K562 (cell line): ENCODE measurements around the gene SYVN1. TPM values are rescaled to one million over a fixed set of nuclear protein-coding genes. Genes with fewer than 3 reads are reported as not detected.

Experiments used
- DACH1 ChIP-seq: fragments of 450-650 bp; IDR thresholded peaks from 2 replicates; pipeline ENCODE4 v1.6.1; 2018; ENCODE audit not compliant: partially characterized antibody
- DDX20 ChIP-seq: fragments of 450-650 bp; IDR thresholded peaks from 2 replicates; pipeline ENCODE4 v1.6.1; 2016; ENCODE audit warnings: missing genetic modification characterization, low read depth, mild to moderate bottlenecking, missing compliant biosample characterization, moderate library complexity
- ESRRA ChIP-seq: fragments of 450-650 bp; IDR thresholded peaks from 2 replicates; pipeline ENCODE4 v1.6.1; 2014; ENCODE audit warnings: low read depth, mild to moderate bottlenecking, moderate library complexity, borderline replicate concordance
- GTF2A2 ChIP-seq: IDR thresholded peaks from 2 replicates; pipeline ENCODE4 v1.6.1; 2016; ENCODE audit warnings: mild to moderate bottlenecking, missing genetic modification characterization, missing compliant biosample characterization
- HDGF ChIP-seq: fragments of 450-650 bp; IDR thresholded peaks from 2 replicates; pipeline ENCODE4 v1.6.1; 2016
- HMGN3 ChIP-seq: IDR thresholded peaks from 2 replicates; pipeline ENCODE4 v1.6.1; 2011; ENCODE audit warnings: borderline replicate concordance, low read depth, mild to moderate bottlenecking, mixed read lengths, low read length; ENCODE audit not compliant: insufficient read length; ENCODE audit errors: extremely low read depth
- LEF1 ChIP-seq: fragments of 450-650 bp; IDR thresholded peaks from 2 replicates; pipeline ENCODE4 v1.6.1; 2016; ENCODE audit warnings: mild to moderate bottlenecking
- MAZ ChIP-seq, 2 experiments: fragments of 450-650 bp in 1 of 2; sonication (generic) in 1 of 2; formaldehyde crosslinking; IDR thresholded peaks in 1 of 2; conservative IDR thresholded peaks in 1 of 2; 2 replicates each; pipeline versions ENCODE4 v1.4.0 to v1.5.0; 2020; ENCODE audit warnings: mild to moderate bottlenecking in 1 of 2, missing genetic modification reagents in 1 of 2
- NFATC3 ChIP-seq: fragments of 450-650 bp; IDR thresholded peaks from 2 replicates; pipeline ENCODE4 v1.6.1; 2017; ENCODE audit warnings: mild to moderate bottlenecking
- NONO ChIP-seq, 2 experiments: fragments of 200-400 bp in 1 of 2; fragments of 450-650 bp in 1 of 2; formaldehyde crosslinking in 1 of 2; IDR thresholded peaks; 2 replicates each; pipeline ENCODE4 v1.6.1; 2017; ENCODE audit warnings: low read depth in 2 of 2, mild to moderate bottlenecking in 2 of 2, moderate library complexity in 2 of 2, low read length in 1 of 2
- POLR2H ChIP-seq: IDR thresholded peaks from 2 replicates; pipeline ENCODE4 v1.6.1; 2016; ENCODE audit warnings: missing genetic modification characterization, low read depth, mild to moderate bottlenecking, control low read depth, missing compliant biosample characterization, moderate library complexity
- PTBP1 ChIP-seq: fragments of 200-400 bp; formaldehyde crosslinking; IDR thresholded peaks from 2 replicates; pipeline ENCODE4 v1.6.1; 2017; ENCODE audit warnings: low read depth, low read length
- SMC3 ChIP-seq: conservative IDR thresholded peaks from 2 replicates; pipeline ENCODE4 v1.6.1; 2011; ENCODE audit warnings: low read depth, low read length, improper control_type of control experiment; ENCODE audit not compliant: insufficient read depth
- THAP7 ChIP-seq: fragments of 250-450 bp; sonication (Bioruptor Pico); IDR thresholded peaks from 2 replicates; pipeline ENCODE4 v1.5.0; 2021
- XRCC5 ChIP-seq: fragments of 200-400 bp; formaldehyde crosslinking; IDR thresholded peaks from 2 replicates; pipeline ENCODE4 v1.6.1; 2017; ENCODE audit warnings: low read depth, mild to moderate bottlenecking, low read length
- ZBTB26 ChIP-seq: fragments of 450-650 bp; formaldehyde crosslinking; IDR thresholded peaks from 2 replicates; pipeline ENCODE4 v1.4.0; 2022; ENCODE audit warnings: missing genetic modification characterization
- ZFPM2 ChIP-seq: fragments of 250-450 bp; sonication (Bioruptor Pico); IDR thresholded peaks from 2 replicates; pipeline ENCODE4 v1.5.1; 2022; ENCODE audit warnings: mild to moderate bottlenecking
- ZKSCAN8 ChIP-seq: fragments of 200-800 bp; sonication (Bioruptor generic); IDR thresholded peaks from 2 replicates; pipeline ENCODE4 v1.6.1; 2016; ENCODE audit warnings: missing genetic modification characterization, missing compliant biosample characterization
- polyA plus RNA-seq, 8 experiments: library from polyadenylated mRNA; depleted of rRNA in 4 of 8; stranded (reverse) in 5 of 8; unstranded in 3 of 8; fragments of >200 nt; fragmentation: Nextera tagmentation in 2 of 8; fragmentation: Illumina TruSeq in 1 of 8; extraction: Ambion mirVana in 2 of 8; extraction: Trizol in 1 of 8; gene quantifications; 2 replicates each; pipeline versions ENCODE4 v1.2.1 to v1.2.3, GENCODE V29; 2011 to 2014; ENCODE audit warnings: inconsistent platforms in 1 of 8, missing spikeins in 1 of 8
- total RNA-seq, 7 experiments: library from RNA; depleted of rRNA in 6 of 7; stranded (reverse); fragments of >200 nt in 6 of 7; fragmentation: Illumina TruSeq in 2 of 7; extraction: Trizol in 2 of 7; gene quantifications; 2 replicates each; pipeline versions ENCODE4 v1.2.1 to v1.2.3, GENCODE V29; 2011 to 2021; ENCODE audit warnings: low replicate concordance in 1 of 7
- TF ChIP-seq, protein P1 (sequence below), 2 experiments: IDR thresholded peaks; 2 replicates each; pipeline ENCODE4 v1.6.1; 2011; ENCODE audit warnings: borderline replicate concordance in 1 of 2, control low read depth in 1 of 2, low read depth in 1 of 2, low read length in 1 of 2, mild to moderate bottlenecking in 1 of 2, mixed read lengths in 1 of 2, moderate library complexity in 1 of 2; ENCODE audit not compliant: insufficient read depth in 1 of 2, insufficient read length in 1 of 2, poor library complexity in 1 of 2, severe bottlenecking in 1 of 2; ENCODE audit errors: extremely low read depth in 1 of 2
- TF ChIP-seq, protein P2 (sequence below), 2 experiments: fragments of 450-650 bp; conservative IDR thresholded peaks; 2 replicates each; pipeline ENCODE4 v1.6.1; 2017; ENCODE audit warnings: mild to moderate bottlenecking in 2 of 2, moderate library complexity in 2 of 2
- TF ChIP-seq, protein P3 (sequence below), 2 experiments: fragments of 250-450 bp in 1 of 2; fragments of 450-650 bp in 1 of 2; sonication (Bioruptor Pico) in 1 of 2; IDR thresholded peaks; 2 replicates each; pipeline versions ENCODE4 v1.6.1 to v1.8.0; 2016 to 2021; ENCODE audit warnings: mild to moderate bottlenecking in 2 of 2, moderate library complexity in 2 of 2, missing compliant biosample characterization in 1 of 2, missing genetic modification characterization in 1 of 2

Gene SYVN1
- total and polyA plus RNA-seq, 9 of the 15 experiments (the other 6 are each of a cell fraction or from before 2014, with no cell fraction given), result 0.41 to 47.4 (median 9.9) TPM

- peak; percentile 60 for TF ChIP-seq HMGN3
- TF ChIP-seq, protein P1, sequence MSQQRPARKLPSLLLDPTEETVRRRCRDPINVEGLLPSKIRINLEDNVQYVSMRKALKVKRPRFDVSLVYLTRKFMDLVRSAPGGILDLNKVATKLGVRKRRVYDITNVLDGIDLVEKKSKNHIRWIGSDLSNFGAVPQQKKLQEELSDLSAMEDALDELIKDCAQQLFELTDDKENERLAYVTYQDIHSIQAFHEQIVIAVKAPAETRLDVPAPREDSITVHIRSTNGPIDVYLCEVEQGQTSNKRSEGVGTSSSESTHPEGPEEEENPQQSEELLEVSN (IDR thresholded peaks at IDR 0.05; ENCODE audit: borderline replicate concordance in 1 of 2, extremely low read depth in 1 of 2, insufficient read depth in 1 of 2, insufficient read length in 1 of 2, low read depth in 1 of 2, low read length in 1 of 2, poor library complexity in 1 of 2, severe bottlenecking in 1 of 2), result peak; percentile 29 to 62
- TF ChIP-seq, protein P2, sequence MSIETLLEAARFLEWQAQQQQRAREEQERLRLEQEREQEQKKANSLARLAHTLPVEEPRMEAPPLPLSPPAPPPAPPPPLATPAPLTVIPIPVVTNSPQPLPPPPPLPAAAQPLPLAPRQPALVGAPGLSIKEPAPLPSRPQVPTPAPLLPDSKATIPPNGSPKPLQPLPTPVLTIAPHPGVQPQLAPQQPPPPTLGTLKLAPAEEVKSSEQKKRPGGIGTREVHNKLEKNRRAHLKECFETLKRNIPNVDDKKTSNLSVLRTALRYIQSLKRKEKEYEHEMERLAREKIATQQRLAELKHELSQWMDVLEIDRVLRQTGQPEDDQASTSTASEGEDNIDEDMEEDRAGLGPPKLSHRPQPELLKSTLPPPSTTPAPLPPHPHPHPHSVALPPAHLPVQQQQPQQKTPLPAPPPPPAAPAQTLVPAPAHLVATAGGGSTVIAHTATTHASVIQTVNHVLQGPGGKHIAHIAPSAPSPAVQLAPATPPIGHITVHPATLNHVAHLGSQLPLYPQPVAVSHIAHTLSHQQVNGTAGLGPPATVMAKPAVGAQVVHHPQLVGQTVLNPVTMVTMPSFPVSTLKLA (conservative IDR thresholded peaks at IDR 0.05), result peak in 1 of 2 experiments; percentile 38; a peak in 3 of 4 replicates
- peak; percentile 98 for TF ChIP-seq POLR2H (tag)
- peak; percentile 21 for TF ChIP-seq DACH1
- no peak for TF ChIP-seq THAP7
- 0 out of 2 replicates have a peak, but pooled peaks have one; percentile 11 for TF ChIP-seq ZKSCAN8 (CRISPR knock-in tag)
- no peak for TF ChIP-seq ZFPM2
- TF ChIP-seq DDX20, result no peak
- peak; percentile 19; the same call in 1 of the 2 replicates for TF ChIP-seq XRCC5
- peak; percentile 52 to 94; a peak in 3 of 4 replicates for TF ChIP-seq NONO (IDR thresholded peaks at IDR 0.05; ENCODE audit: low read depth in 2 of 2, low read length in 1 of 2)
- peak; percentile 95 for TF ChIP-seq GTF2A2 (tag)
- TF ChIP-seq ZBTB26 (CRISPR knock-in tag), result no peak
- TF ChIP-seq LEF1, result no peak
- TF ChIP-seq HDGF, result no peak
- TF ChIP-seq ESRRA, result peak; percentile 46; the same call in 1 of the 2 replicates
- TF ChIP-seq PTBP1, result no peak
- TF ChIP-seq MAZ (CRISPR knock-in tag; conservative IDR thresholded peaks at IDR 0.05 in 1 of 2, IDR thresholded peaks at IDR 0.05 in 1 of 2), result peak; percentile 32 to 52; a peak in 2 of 4 replicates
- no peak for TF ChIP-seq SMC3
- TF ChIP-seq, protein P3, sequence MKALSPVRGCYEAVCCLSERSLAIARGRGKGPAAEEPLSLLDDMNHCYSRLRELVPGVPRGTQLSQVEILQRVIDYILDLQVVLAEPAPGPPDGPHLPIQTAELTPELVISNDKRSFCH (CRISPR knock-in tag; IDR thresholded peaks at IDR 0.05), result no peak
- TF ChIP-seq, protein P3 (tag; IDR thresholded peaks at IDR 0.05), result 0 out of 2 replicates have a peak, but pooled peaks have one; percentile 35
- peak; percentile 70; the same call in 1 of the 2 replicates for TF ChIP-seq NFATC3
Measured at GRCh38 chr11:65170058-65170534, 35.8 kb upstream of the SYVN1 start, which contains the start of gene SPDYC (continued).
